ENCODE results near the gene STPG1.

Gene STPG1

DNA sequence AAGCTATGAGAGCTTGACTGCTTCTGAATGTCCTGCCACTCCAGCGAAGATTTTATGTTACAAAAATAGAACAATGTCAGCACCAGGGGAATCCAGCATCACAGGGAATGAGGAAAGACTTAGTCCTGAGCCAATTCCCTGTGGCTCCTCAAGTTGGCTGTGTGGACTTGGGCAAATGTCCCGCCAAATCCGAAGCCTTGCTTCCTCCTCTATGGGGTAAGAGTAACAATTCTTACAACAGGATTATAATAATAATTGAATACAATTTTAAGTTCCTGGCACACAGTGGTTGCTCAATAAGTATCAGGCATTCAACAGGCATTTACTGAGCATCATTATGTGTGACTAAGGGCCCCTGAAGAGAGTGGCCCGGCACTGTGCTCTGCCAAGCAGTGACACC lies 44.4 kb downstream of the STPG1 start:
- Histone ChIP-seq H3K36me3 (ENCODE audit: control insufficient read depth in 2 of 2, insufficient read depth in 1 of 2, low read length in 2 of 2) (peaks cover 3 to 44% of the 10 kb centered on the region in 2 experiments; a peak in 2 of 3 replicates), H3K27ac (ENCODE audit: extremely low read depth, low read depth, low read length) (no peak overlapping the region), H3K9me3 (ENCODE audit: control insufficient read depth, insufficient read depth, low read depth, low read length) (no peaks in the 10 kb centered on the region), H3K4me1 (ENCODE audit: control insufficient read depth, insufficient read depth, low read length) (no peaks in the 10 kb centered on the region), H3K4me3 (ENCODE audit: low read depth, low read length) (no peak overlapping the region)
- TF ChIP-seq ZNF677 (tag by site-specific recombination; IDR thresholded peaks at IDR 0.05) (no peak), PRDM1 (tag by site-specific recombination; IDR thresholded peaks at IDR 0.05) (no peak), ZNF530 (tag by site-specific recombination; IDR thresholded peaks at IDR 0.05; ENCODE audit: low read depth) (no peak), SCRT2 (tag by site-specific recombination; IDR thresholded peaks at IDR 0.05) (0 out of 2 replicates have a peak, but pooled peaks have one; percentile 43)
- ChIA-PET POLR2A (no interaction called here), CTCF (interaction anchor here (0.5 to 5.1 kb wide), 5 partner anchors 10 to 170 kb away, joined by 3 to 23 read pairs (median 4); no protein-coding TSS in a partner anchor)

DNA sequence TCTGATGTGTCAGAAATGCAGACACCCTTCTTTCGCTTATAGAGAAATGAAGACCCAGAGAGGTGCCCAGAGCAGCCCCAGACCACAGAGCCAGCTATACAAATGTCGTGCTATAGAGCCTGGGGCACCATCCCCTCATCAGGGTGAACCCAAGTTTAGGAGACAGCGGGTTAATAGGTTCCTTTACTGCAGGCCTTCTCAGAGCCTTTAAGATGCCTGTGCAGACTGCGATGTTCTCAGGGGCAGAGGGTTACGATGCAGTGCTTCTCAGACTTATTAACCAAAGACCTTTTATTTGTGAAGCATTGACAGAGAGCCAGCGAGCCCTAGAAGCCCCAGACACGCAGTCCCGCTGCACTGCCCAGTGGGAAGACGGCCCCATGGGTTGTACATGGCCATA lies 46.9 kb downstream of the STPG1 start:
- Histone ChIP-seq H3K9me3 (ENCODE audit: control insufficient read depth, insufficient read depth, low read depth, low read length) (no peaks in the 10 kb centered on the region), H3K4me3 (ENCODE audit: low read depth, low read length) (no peak overlapping the region), H3K36me3 (ENCODE audit: control insufficient read depth in 2 of 2, insufficient read depth in 1 of 2, low read length in 2 of 2) (peaks cover 3 to 37% of the 10 kb centered on the region in 2 experiments; a peak in 2 of 3 replicates), H3K27ac (ENCODE audit: extremely low read depth, low read depth, low read length) (no peak overlapping the region), H3K4me1 (ENCODE audit: control insufficient read depth, insufficient read depth, low read length) (no peaks in the 10 kb centered on the region)
- CTCF ChIA-PET = interaction anchor here (1.9 to 5.1 kb wide), 2 partner anchors 25 to 165 kb away, joined by 4 to 23 read pairs; no protein-coding TSS in a partner anchor
- TF ChIP-seq ZNF146 (tag by site-specific recombination; IDR thresholded peaks at IDR 0.05) (no peak), ZNF391 (tag by site-specific recombination; IDR thresholded peaks at IDR 0.05; ENCODE audit: borderline replicate concordance, low read depth) (no peak), ZNF239 (tag by site-specific recombination; IDR thresholded peaks at IDR 0.05) (peak; percentile 97)
- POLR2A ChIA-PET = interaction anchor here (2.8 kb wide), 1 partner anchor 45 kb away, joined by 10 read pairs; no protein-coding TSS in a partner anchor

DNA sequence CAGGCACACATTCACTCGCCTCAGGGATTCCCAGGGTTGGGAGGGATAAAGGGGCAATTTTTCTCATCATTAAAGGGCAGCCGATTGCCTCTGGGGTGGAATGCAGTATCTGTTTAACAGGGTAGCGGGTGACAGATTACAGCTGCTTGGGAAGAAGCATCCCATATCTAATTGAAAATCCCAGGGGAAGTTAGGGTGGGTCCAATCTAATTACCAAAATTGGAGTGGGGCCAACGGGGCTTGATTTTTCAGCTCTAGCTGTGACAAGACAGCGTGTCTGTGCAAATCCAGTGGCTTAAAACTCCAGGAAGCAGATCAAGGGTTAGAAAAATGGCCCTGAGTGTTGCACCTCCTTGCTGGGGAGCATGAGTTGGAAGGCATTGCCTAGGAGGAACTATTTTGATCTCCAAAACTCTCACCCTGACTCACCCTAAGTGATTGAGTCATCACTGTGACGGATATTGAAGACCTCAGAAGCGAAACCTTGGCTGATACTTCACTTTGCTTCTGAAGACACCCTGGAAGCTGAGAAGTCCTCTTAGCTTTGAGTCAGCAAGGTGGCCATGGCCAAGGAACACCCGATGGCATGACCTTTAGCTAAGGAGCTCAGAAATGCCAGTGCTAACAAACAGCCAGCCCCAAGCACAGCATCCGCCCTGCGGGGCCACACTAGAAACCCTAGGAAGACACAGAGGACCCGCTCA lies 48.5 kb downstream of the STPG1 start:
- Histone ChIP-seq H3K27ac (ENCODE audit: extremely low read depth, low read depth, low read length) (no peak overlapping the region), H3K4me3 (ENCODE audit: low read depth, low read length) (no peak overlapping the region), H3K36me3 (ENCODE audit: control insufficient read depth in 2 of 2, insufficient read depth in 1 of 2, low read length in 2 of 2) (peaks cover 3 to 46% of the 10 kb centered on the region in 2 experiments; a peak in 2 of 3 replicates), H3K9me3 (ENCODE audit: control insufficient read depth, insufficient read depth, low read depth, low read length) (no peaks in the 10 kb centered on the region), H3K4me1 (ENCODE audit: control insufficient read depth, insufficient read depth, low read length) (no peaks in the 10 kb centered on the region)
- POLR2A ChIA-PET = interaction anchor here (2.8 kb wide), 1 partner anchor 43 kb away, joined by 10 read pairs; no protein-coding TSS in a partner anchor
- CTCF ChIA-PET = interaction anchor here (1.5 to 5.1 kb wide), 2 partner anchors 21 to 26 kb away, joined by 5 to 23 read pairs; no protein-coding TSS in a partner anchor
- no peak for TF ChIP-seq ZNF549 (tag by site-specific recombination; IDR thresholded peaks at IDR 0.05)
- peak; percentile 76 for TF ChIP-seq ZIC2 (tag by site-specific recombination; IDR thresholded peaks at IDR 0.05)
- TF ChIP-seq, protein P1, sequence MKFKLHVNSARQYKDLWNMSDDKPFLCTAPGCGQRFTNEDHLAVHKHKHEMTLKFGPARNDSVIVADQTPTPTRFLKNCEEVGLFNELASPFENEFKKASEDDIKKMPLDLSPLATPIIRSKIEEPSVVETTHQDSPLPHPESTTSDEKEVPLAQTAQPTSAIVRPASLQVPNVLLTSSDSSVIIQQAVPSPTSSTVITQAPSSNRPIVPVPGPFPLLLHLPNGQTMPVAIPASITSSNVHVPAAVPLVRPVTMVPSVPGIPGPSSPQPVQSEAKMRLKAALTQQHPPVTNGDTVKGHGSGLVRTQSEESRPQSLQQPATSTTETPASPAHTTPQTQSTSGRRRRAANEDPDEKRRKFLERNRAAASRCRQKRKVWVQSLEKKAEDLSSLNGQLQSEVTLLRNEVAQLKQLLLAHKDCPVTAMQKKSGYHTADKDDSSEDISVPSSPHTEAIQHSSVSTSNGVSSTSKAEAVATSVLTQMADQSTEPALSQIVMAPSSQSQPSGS (tag by site-specific recombination; IDR thresholded peaks at IDR 0.05; ENCODE audit: low read depth) = no peak
- TF ChIP-seq, protein P2, sequence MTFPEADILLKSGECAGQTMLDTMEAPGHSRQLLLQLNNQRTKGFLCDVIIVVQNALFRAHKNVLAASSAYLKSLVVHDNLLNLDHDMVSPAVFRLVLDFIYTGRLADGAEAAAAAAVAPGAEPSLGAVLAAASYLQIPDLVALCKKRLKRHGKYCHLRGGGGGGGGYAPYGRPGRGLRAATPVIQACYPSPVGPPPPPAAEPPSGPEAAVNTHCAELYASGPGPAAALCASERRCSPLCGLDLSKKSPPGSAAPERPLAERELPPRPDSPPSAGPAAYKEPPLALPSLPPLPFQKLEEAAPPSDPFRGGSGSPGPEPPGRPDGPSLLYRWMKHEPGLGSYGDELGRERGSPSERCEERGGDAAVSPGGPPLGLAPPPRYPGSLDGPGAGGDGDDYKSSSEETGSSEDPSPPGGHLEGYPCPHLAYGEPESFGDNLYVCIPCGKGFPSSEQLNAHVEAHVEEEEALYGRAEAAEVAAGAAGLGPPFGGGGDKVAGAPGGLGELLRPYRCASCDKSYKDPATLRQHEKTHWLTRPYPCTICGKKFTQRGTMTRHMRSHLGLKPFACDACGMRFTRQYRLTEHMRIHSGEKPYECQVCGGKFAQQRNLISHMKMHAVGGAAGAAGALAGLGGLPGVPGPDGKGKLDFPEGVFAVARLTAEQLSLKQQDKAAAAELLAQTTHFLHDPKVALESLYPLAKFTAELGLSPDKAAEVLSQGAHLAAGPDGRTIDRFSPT (tag by site-specific recombination; IDR thresholded peaks at IDR 0.05) = 0 out of 2 replicates have a peak, but pooled peaks have one; percentile 35
- TF ChIP-seq OSR2 (tag by site-specific recombination; IDR thresholded peaks at IDR 0.05) = peak; percentile 36; the same call in 1 of the 2 replicates
- no peak for TF ChIP-seq ZNF175 (tag by site-specific recombination; IDR thresholded peaks at IDR 0.05)
- TF ChIP-seq ZNF366 (tag by site-specific recombination; conservative IDR thresholded peaks at IDR 0.05) = peak; percentile 44; the same call in 1 of the 2 replicates
- TF ChIP-seq, protein P3, sequence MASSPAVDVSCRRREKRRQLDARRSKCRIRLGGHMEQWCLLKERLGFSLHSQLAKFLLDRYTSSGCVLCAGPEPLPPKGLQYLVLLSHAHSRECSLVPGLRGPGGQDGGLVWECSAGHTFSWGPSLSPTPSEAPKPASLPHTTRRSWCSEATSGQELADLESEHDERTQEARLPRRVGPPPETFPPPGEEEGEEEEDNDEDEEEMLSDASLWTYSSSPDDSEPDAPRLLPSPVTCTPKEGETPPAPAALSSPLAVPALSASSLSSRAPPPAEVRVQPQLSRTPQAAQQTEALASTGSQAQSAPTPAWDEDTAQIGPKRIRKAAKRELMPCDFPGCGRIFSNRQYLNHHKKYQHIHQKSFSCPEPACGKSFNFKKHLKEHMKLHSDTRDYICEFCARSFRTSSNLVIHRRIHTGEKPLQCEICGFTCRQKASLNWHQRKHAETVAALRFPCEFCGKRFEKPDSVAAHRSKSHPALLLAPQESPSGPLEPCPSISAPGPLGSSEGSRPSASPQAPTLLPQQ (tag by site-specific recombination; IDR thresholded peaks at IDR 0.05) = 0 out of 2 replicates have a peak, but pooled peaks have one; percentile 34
- TF ChIP-seq SP7 (tag by site-specific recombination; IDR thresholded peaks at IDR 0.05) = peak; percentile 11; the same call in 1 of the 2 replicates
- TF ChIP-seq ZSCAN30 (tag by site-specific recombination; IDR thresholded peaks at IDR 0.05) = no peak
- TF ChIP-seq SETDB1 (IDR thresholded peaks at IDR 0.05; ENCODE audit: insufficient read length, low read length) = no peak
- TF ChIP-seq GLIS1 (tag by site-specific recombination; IDR thresholded peaks at IDR 0.05) = peak; percentile 35
- TF ChIP-seq, protein P4, sequence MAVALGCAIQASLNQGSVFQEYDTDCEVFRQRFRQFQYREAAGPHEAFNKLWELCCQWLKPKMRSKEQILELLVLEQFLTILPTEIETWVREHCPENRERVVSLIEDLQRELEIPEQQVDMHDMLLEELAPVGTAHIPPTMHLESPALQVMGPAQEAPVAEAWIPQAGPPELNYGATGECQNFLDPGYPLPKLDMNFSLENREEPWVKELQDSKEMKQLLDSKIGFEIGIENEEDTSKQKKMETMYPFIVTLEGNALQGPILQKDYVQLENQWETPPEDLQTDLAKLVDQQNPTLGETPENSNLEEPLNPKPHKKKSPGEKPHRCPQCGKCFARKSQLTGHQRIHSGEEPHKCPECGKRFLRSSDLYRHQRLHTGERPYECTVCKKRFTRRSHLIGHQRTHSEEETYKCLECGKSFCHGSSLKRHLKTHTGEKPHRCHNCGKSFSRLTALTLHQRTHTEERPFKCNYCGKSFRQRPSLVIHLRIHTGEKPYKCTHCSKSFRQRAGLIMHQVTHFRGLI (tag by site-specific recombination; IDR thresholded peaks at IDR 0.05) = no peak; the same call in 1 of the 2 replicates
- peak; percentile 78 for TF ChIP-seq PRDM1 (tag by site-specific recombination; IDR thresholded peaks at IDR 0.05)
- peak; percentile 61 for TF ChIP-seq ZNF660 (tag by site-specific recombination; IDR thresholded peaks at IDR 0.05)
- TF ChIP-seq, protein P5, sequence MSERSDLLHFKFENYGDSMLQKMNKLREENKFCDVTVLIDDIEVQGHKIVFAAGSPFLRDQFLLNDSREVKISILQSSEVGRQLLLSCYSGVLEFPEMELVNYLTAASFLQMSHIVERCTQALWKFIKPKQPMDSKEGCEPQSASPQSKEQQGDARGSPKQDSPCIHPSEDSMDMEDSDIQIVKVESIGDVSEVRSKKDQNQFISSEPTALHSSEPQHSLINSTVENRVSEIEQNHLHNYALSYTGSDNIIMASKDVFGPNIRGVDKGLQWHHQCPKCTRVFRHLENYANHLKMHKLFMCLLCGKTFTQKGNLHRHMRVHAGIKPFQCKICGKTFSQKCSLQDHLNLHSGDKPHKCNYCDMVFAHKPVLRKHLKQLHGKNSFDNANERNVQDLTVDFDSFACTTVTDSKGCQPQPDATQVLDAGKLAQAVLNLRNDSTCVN (tag by site-specific recombination; optimal IDR thresholded peaks at IDR 0.05) = no peak

Data from HEK293 (cell line).